Right lobe of liver (tissue), 6 donors: ENCODE data around the gene COMMD4. TPM values are rescaled to one million over a fixed set of nuclear protein-coding genes. Genes with fewer than 3 reads are reported as not detected.

Experiments
- ATAC-seq, 4 donors: fragments of 200-7000 bp; cut with Tn5 transposase; one replicate each; pipeline ENCODE4 v1.9.1; 2020; ENCODE audit warnings: mild to moderate bottlenecking in 4 of 4, moderate library complexity in 4 of 4
- DNase-seq, 3 donors: peaks; one replicate each; pipeline ENCODE4 v3.0.0-alpha.2; 2020
- H3K27ac ChIP-seq, 3 donors: fragments of 200-600 bp; one replicate each; pipeline ENCODE4 v1.8.0; 2022
- H3K27me3 ChIP-seq, 2 donors: fragments of 200-600 bp; one replicate each; pipeline ENCODE4 v1.8.0; 2022
- H3K36me3 ChIP-seq, 4 donors: fragments of 200-600 bp; sonication (generic) in 1 of 4; one replicate each; pipeline versions ENCODE4 v1.5.1 to v1.8.0; 2017 to 2022; ENCODE audit warnings: control low read depth in 1 of 4
- H3K4me1 ChIP-seq, 4 donors: fragments of 200-600 bp; sonication (generic) in 1 of 4; one replicate each; pipeline versions ENCODE4 v1.5.1 to v1.8.0; 2017 to 2022; ENCODE audit warnings: control low read depth in 1 of 4
- H3K4me3 ChIP-seq, 3 donors: fragments of 200-600 bp; one replicate each; pipeline ENCODE4 v1.8.0; 2022
- H3K9me3 ChIP-seq, 4 donors: fragments of 200-600 bp; sonication (generic) in 1 of 4; one replicate each; pipeline versions ENCODE4 v1.5.1 to v1.8.0; 2017 to 2022; ENCODE audit warnings: control low read depth in 1 of 4
- CTCF ChIP-seq, 4 donors: fragments of 200-600 bp in 3 of 4; fragments of 450-650 bp in 1 of 4; IDR thresholded peaks; one replicate each; pipeline versions ENCODE4 v1.5.1 to v1.8.0; 2016 to 2022; ENCODE audit warnings: antibody characterized with exemption in 4 of 4, mild to moderate bottlenecking in 2 of 4
- POLR2A ChIP-seq: fragments of 450-650 bp; IDR thresholded peaks from one replicate; pipeline ENCODE4 v1.6.1; 2017; ENCODE audit warnings: antibody characterized with exemption, mild to moderate bottlenecking
- WGBS: methylation state at CpG from one replicate; pipeline ENCODE4 v1.1.6; 2018; ENCODE audit warnings: low coverage, low lambda C conversion rate; ENCODE audit not compliant: insufficient coverage; ENCODE audit errors: missing lambda C conversion rate; 5-methylcytosine and 5-hydroxymethylcytosine counted together
- intact Hi-C, 2 donors: fragments of 100-400 bp; cut with DNase I; formaldehyde crosslinking; loops; one replicate each; pipeline versions ENCODE4 v1.11.2 to v1.14.1; 2022
- total RNA-seq, 6 experiments: library from RNA; depleted of rRNA in 2 of 6; stranded (reverse); fragments of >200 nt in 2 of 6; fragmentation: NEBNext Ultra II Directional in 3 of 6; extraction: Animal tissue kit (Norgen Biotek cat#: 25700) in 3 of 6; gene quantifications; one replicate each; pipeline versions ENCODE4 v1.1.0 to v1.2.4, GENCODE V29; 2016 to 2023
- donor health status: DM: no; HTN: yes; CAD: no.
- donor health status: DM: no; HTN: no; CAD: no.
- donor health status: DM: no; HTN: no; CAD: no.
- donor health status: DM: no; HTN: yes; CAD: no.
- donor health status: DM: no; HTN: yes; CAD: no.

COMMD4 gene
- total RNA-seq, 6 experiments from 2014 or later: 25.6 to 57.0 (median 41.6) TPM

- ATAC-seq: no peak
- intact Hi-C loops: no loop called here
- H3K27me3 ChIP-seq: no peaks in the 10 kb centered on the region
- H3K9me3 ChIP-seq: no peaks in the 10 kb centered on the region
- H3K4me1 ChIP-seq: peaks cover 0 to 14% (median 7%) of the 10 kb centered on the region in 4 donors
- TF ChIP-seq POLR2A (no peak), CTCF (IDR thresholded peaks at IDR 0.05) (no peak)
- 90% methylated on average over 10 of the region's 17 CpGs for WGBS
- no peak overlapping the region for H3K27ac ChIP-seq
- DNase-seq: no peak
- H3K36me3 ChIP-seq: peaks cover 0 to 41% (median 10%) of the 10 kb centered on the region in 4 donors
- H3K4me3 ChIP-seq: no peak overlapping the region
These were observed 22.3 kb downstream of the COMMD4 start for GRCh38 chr15:75357976-75358673.

GRCh38 chr15:75358771-75359536 lies 23.1 kb downstream of the COMMD4 start:
- intact Hi-C loops: no loop called here

GRCh38 chr15:75359537-75360250 lies 23.8 kb downstream of the COMMD4 start:
- intact Hi-C loops: no loop called here
- WGBS: no CpG with 5 or more reads among the region's 15 CpGs

More at GRCh38 chr15:75358771-75359536, 23.1 kb downstream of the COMMD4 start:
- no peak for TF ChIP-seq POLR2A
- TF ChIP-seq CTCF (IDR thresholded peaks at IDR 0.05): no peak
- Histone ChIP-seq H3K4me1 (peaks cover 0 to 6% (median 3%) of the 10 kb centered on the region in 4 donors), H3K9me3 (no peaks in the 10 kb centered on the region), H3K27me3 (no peaks in the 10 kb centered on the region), H3K4me3 (no peak overlapping the region), H3K36me3 (peaks cover 0 to 45% (median 10%) of the 10 kb centered on the region in 4 donors), H3K27ac (no peak overlapping the region)
- WGBS: 95% methylated on average over 4 of the region's 10 CpGs
- ATAC-seq: no peak
- no peak for DNase-seq

More at GRCh38 chr15:75359537-75360250, 23.8 kb downstream of the COMMD4 start:
- no peaks in the 10 kb centered on the region for H3K9me3 ChIP-seq
- H3K36me3 ChIP-seq: peaks cover 0 to 50% (median 12%) of the 10 kb centered on the region in 4 donors
- ATAC-seq: no peak
- H3K4me1 ChIP-seq: no peaks in the 10 kb centered on the region
- H3K4me3 ChIP-seq: no peak overlapping the region
- TF ChIP-seq CTCF (IDR thresholded peaks at IDR 0.05) (no peak), POLR2A (no peak)
- DNase-seq: no peak
- H3K27me3 ChIP-seq: no peaks in the 10 kb centered on the region
- no peak overlapping the region for H3K27ac ChIP-seq
